Measurements from ENCODE around the gene DACH1.

The DACH1 gene

GRCh38 chr13:71695662-71696061 lies 171.3 kb downstream of the DACH1 start:
- DNase-seq = no peak

- no peak for DNase-seq
These were observed 181.9 kb downstream of the DACH1 start for GRCh38 chr13:71685072-71685471.

GRCh38 chr13:71681901-71682613 lies 184.9 kb downstream of the DACH1 start:
- no peak for DNase-seq

GRCh38 chr13:71677124-71677523 lies 189.9 kb downstream of the DACH1 start:
- no peak for DNase-seq

GRCh38 chr13:71672512-71672911 lies 194.5 kb downstream of the DACH1 start:
- DNase-seq = no peak

- no peak for DNase-seq
These were observed 203.6 kb downstream of the DACH1 start for GRCh38 chr13:71663431-71663830.

GRCh38 chr13:71661921-71662320 lies 205.1 kb downstream of the DACH1 start:
- no peak for DNase-seq

GRCh38 chr13:71659404-71659803 lies 207.6 kb downstream of the DACH1 start:
- DNase-seq = no peak

GRCh38 chr13:71645467-71645866 lies 221.5 kb downstream of the DACH1 start:
- DNase-seq = no peak

- DNase-seq = no peak
These were observed 222.4 kb downstream of the DACH1 start for GRCh38 chr13:71644579-71644978.

GRCh38 chr13:71643448-71643860 lies 223.6 kb downstream of the DACH1 start:
- DNase-seq = no peak

GRCh38 chr13:71638751-71639150 lies 228.3 kb downstream of the DACH1 start:
- DNase-seq = no peak

GRCh38 chr13:71634602-71635443 lies 232.2 kb downstream of the DACH1 start:
- no peak for DNase-seq

GRCh38 chr13:71634182-71634581 lies 232.8 kb downstream of the DACH1 start:
- no peak for DNase-seq

- DNase-seq = no peak
These were observed 234.3 kb downstream of the DACH1 start for GRCh38 chr13:71632721-71633120.

- no peak for DNase-seq
These were observed 234.8 kb downstream of the DACH1 start for GRCh38 chr13:71632206-71632605.

- DNase-seq = no peak
These were observed 237.8 kb downstream of the DACH1 start for GRCh38 chr13:71629167-71629566.

GRCh38 chr13:71626421-71627117 lies 240.4 kb downstream of the DACH1 start:
- DNase-seq = no peak

GRCh38 chr13:71625694-71626093 lies 241.3 kb downstream of the DACH1 start:
- no peak for DNase-seq

GRCh38 chr13:71624653-71625600 lies 242.1 kb downstream of the DACH1 start:
- no peak for DNase-seq

- DNase-seq = no peak
These were observed 245.6 kb downstream of the DACH1 start for GRCh38 chr13:71621174-71622124.
